Epithelial cell of esophagus (primary cell): ENCODE results near the gene BTAF1.
A peak's percentile ranks its signal among the peaks of the same experiment; 100 is the strongest.
"Not testable (repeated sequence)": the region's sequence is repeated elsewhere in the genome, so short reads cannot be mapped to it uniquely, and the experiment has no call there.

ENCODE experiments used
- DNase-seq: peaks from one replicate; pipeline ENCODE4 v3.0.0; 2010; ENCODE audit warnings: low read depth
- H3K4me3 ChIP-seq: 2 replicates; pipeline ENCODE4 v1.5.1; 2011; ENCODE audit warnings: mild to moderate bottlenecking, low read length, control low read depth
- TF ChIP-seq, protein P1 (sequence below): IDR thresholded peaks from 2 replicates; pipeline ENCODE4 v1.5.1; 2011; ENCODE audit warnings: low read depth, mild to moderate bottlenecking, low read length, control low read depth, inconsistent platforms; ENCODE audit not compliant: insufficient read depth; ENCODE audit errors: missing control alignments

The BTAF1 gene

DNA sequence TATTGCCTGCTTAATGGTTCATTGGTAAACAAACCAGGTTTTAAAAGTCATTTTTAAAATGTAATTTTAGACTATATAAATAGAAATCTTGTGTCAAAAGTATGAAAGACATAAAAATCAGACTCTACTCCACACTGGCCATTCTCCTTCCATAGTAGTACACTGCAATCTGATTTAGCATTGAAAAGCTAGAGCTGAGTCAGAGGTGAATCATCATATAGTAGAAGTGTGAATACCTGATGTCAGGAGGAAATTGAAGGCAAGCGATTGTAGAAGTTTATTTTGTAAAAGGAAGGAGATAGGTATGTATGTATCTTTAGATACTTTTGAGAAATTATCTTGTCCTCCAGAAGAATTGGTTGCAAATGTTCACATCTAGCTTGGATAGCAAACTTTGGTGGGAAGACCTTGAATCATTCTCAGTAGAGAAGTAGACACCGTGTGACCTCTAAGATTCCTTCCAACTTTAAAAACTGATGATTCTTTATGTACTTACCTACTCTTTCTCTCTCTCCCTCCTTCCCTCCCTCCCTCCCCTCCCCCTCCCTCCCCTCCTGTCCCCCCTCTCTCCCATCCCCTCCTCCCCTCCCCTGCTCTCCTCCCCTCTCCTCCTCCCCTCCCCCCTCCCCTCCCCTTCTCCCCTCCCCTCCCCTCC, 88.1 kb downstream of the BTAF1 start:
- no peak overlapping the region for H3K4me3 ChIP-seq
- TF ChIP-seq, protein P1, sequence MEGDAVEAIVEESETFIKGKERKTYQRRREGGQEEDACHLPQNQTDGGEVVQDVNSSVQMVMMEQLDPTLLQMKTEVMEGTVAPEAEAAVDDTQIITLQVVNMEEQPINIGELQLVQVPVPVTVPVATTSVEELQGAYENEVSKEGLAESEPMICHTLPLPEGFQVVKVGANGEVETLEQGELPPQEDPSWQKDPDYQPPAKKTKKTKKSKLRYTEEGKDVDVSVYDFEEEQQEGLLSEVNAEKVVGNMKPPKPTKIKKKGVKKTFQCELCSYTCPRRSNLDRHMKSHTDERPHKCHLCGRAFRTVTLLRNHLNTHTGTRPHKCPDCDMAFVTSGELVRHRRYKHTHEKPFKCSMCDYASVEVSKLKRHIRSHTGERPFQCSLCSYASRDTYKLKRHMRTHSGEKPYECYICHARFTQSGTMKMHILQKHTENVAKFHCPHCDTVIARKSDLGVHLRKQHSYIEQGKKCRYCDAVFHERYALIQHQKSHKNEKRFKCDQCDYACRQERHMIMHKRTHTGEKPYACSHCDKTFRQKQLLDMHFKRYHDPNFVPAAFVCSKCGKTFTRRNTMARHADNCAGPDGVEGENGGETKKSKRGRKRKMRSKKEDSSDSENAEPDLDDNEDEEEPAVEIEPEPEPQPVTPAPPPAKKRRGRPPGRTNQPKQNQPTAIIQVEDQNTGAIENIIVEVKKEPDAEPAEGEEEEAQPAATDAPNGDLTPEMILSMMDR, result no peak
- DNase-seq, result peak; percentile 87

- peak; percentile 14 for DNase-seq
- no peak overlapping the region for H3K4me3 ChIP-seq
- TF ChIP-seq, protein P1, result no peak
Measured at GRCh38 chr10:92014620-92015019, 91.0 kb downstream of the BTAF1 start.

DNA sequence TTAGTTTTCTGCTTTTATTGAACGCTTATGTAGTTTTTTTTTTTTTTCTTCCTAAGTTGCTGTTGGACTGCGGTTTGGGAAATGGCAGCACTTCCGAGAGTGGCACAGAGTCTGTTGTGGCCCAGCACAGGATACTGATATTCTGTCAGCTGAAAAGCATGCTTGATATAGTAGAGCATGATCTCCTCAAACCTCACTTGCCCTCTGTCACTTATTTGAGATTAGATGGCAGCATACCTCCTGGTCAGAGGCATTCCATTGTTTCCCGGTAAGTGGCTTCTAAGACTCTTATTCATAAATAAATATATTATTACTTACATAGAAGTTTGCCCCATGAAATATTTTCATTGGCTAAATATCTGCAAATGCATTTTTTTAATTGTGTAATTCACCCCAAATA, 101.1 kb downstream of the BTAF1 start:
- TF ChIP-seq, protein P1, result no peak
- no peak for DNase-seq
- H3K4me3 ChIP-seq, result no peak overlapping the region

DNA sequence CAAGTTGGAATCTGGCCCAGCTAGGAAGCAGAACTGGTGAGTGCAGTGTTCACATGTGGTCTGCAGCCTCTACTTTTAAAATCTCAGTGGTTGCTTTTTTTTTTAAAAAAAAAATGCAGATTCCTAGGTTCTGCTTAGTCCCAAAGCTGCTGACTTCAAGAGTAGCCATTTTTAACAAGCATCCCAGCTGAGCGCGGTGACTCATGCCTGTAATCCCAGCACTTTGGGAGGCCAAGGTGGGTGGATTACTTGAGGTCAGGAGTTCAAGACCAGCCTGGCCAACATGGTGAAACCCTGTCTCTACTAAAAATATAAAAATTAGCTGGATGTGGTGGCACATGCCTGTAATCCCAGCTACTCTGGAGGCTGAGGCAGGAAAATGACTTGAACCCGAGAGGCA, 101.8 kb downstream of the BTAF1 start:
- DNase-seq, H3K4me3 ChIP-seq: not testable (repeated sequence)

- no peak for DNase-seq
- TF ChIP-seq, protein P1, result no peak
- H3K4me3 ChIP-seq, result no peak overlapping the region
Measured at GRCh38 chr10:92027141-92027540, 103.6 kb downstream of the BTAF1 start.

DNA sequence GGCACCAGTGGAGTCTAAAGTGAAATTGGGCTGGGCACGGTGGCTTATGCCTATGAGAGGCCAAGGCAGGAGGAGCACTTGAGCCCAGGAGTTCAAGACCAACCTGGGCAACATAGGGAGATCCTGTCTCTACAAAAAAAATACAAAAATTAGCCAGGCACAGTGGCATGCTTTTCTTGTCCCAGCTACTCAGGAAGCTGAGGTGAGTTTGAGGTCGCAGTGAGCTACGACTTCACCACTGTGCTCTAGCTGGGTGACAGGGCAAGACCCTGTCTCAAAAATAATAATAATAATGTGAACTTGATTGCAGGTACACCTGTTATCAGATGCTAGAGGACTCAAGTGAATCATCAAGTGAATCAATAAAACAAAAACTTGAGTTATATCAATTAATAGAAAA, 108.0 kb downstream of the BTAF1 start:
- H3K4me3 ChIP-seq, result no peak overlapping the region
- TF ChIP-seq, protein P1, result no peak
- DNase-seq, result no peak

GRCh38 chr10:92033070-92033469, 109.5 kb downstream of the BTAF1 start:
- not testable (repeated sequence) for H3K4me3 ChIP-seq, DNase-seq

GRCh38 chr10:92038949-92039348, 115.4 kb downstream of the BTAF1 start:
- DNase-seq, result no peak
- no peak overlapping the region for H3K4me3 ChIP-seq
- TF ChIP-seq, protein P1, result no peak
